Pancreas (tissue), 10 donors: Measurements from ENCODE around the gene APLP2. TPM values are rescaled to one million over a fixed set of nuclear protein-coding genes. Genes with fewer than 3 reads are reported as not detected.

Source experiments
- ATAC-seq, 4 donors: fragments of 200-7000 bp; cut with Tn5 transposase; one replicate each; pipeline versions ENCODE4 v1.8.0 to v1.9.1; 2020; ENCODE audit warnings: mild to moderate bottlenecking in 4 of 4, moderate library complexity in 4 of 4
- DNase-seq, 6 donors: peaks; one replicate each; pipeline ENCODE4 v3.0.0-alpha.2; 2020
- FAIRE-seq: peaks from 2 replicates; lab custom pipeline; 2012; peaks lifted over from hg19 to GRCh38; lab: Jason Lieb, UNC
- H3K27ac ChIP-seq, 4 donors: fragments of 200-600 bp; sonication (generic); 1 replicate in 3 of 4; 2 replicates in 1 of 4; pipeline versions ENCODE4 v1.5.0 to v1.8.0; 2020
- H3K27me3 ChIP-seq, 4 donors: fragments of 200-600 bp; one replicate each; pipeline ENCODE4 v1.8.0; 2021
- H3K36me3 ChIP-seq, 3 donors: fragments of 200-600 bp; sonication (generic) in 1 of 3; one replicate each; pipeline versions ENCODE4 v1.5.0 to v1.8.0; 2020 to 2021
- H3K4me1 ChIP-seq, 3 donors: fragments of 200-600 bp; one replicate each; pipeline ENCODE4 v1.8.0; 2021
- H3K4me3 ChIP-seq, 4 donors: fragments of 200-600 bp; sonication (generic) in 2 of 4; one replicate each; pipeline versions ENCODE4 v1.5.0 to v1.8.0; 2020 to 2021
- H3K9me3 ChIP-seq, 4 donors: fragments of 200-600 bp; one replicate each; pipeline ENCODE4 v1.8.0; 2021
- CTCF ChIP-seq, 4 donors: fragments of 200-600 bp; sonication (generic) in 3 of 4; IDR thresholded peaks; one replicate each; pipeline versions ENCODE4 v1.5.0 to v1.8.0; 2021; ENCODE audit warnings: antibody characterized with exemption in 4 of 4
- WGBS, 2 donors: extraction: QIAGEN DNeasy Blood & Tissue Kit; methylation state at CpG; one replicate each; pipeline ENCODE4 v1.1.7; 2013; 5-methylcytosine and 5-hydroxymethylcytosine counted together
- intact Hi-C, 3 donors: fragments of 100-400 bp; cut with DNase I; formaldehyde crosslinking; loops; one replicate each; pipeline versions ENCODE4 v1.11.1 to v1.14.2; 2022
- polyA plus RNA-seq, 2 donors: library from polyadenylated mRNA; stranded (reverse); fragments of 200-250 nt; gene quantifications; one replicate each; pipeline ENCODE4 v1.2.3, GENCODE V29; 2013
- total RNA-seq, 6 donors: library from RNA; stranded (reverse); fragmentation: NEBNext Ultra II Directional in 4 of 6; extraction: Animal tissue kit (Norgen Biotek cat#: 25700) in 4 of 6; gene quantifications; one replicate each; pipeline versions ENCODE4 v1.2.1 to v1.2.4, GENCODE V29; 2021 to 2023
- donor health status: healthy with polysubstance abuse.
- donor health status: DM: no; HTN: no; CAD: no; lungs with moderate emphysema.
- donor health status: DM: no; HTN: no; CAD: no.
- donor health status: control.
- donor health status: control.
- donor health status: Bipolar disorder and iron deficiency.
- donor health status: DM: yes; HTN: yes; CAD: no.
- donor health status: DM: no; HTN: no; CAD: no.
- donor health status: DM: no; HTN: no; CAD: no.
- donor health status: DM: yes; HTN: yes; CAD: no.

The APLP2 gene
- total and polyA plus RNA-seq, 8 donors, result 45.3 to 171 (median 101) TPM

GRCh38 chr11:130183878-130184610, 114.3 kb downstream of the APLP2 start:
- H3K27ac ChIP-seq, result no peak overlapping the region
- no peak overlapping the region for H3K4me3 ChIP-seq
- FAIRE-seq (no peak), DNase-seq (no peak), ATAC-seq (no peak)
- no peaks in the 10 kb centered on the region for H3K9me3 ChIP-seq
- no peaks in the 10 kb centered on the region for H3K27me3 ChIP-seq
- H3K36me3 ChIP-seq, result no peaks in the 10 kb centered on the region
- TF ChIP-seq CTCF (IDR thresholded peaks at IDR 0.05), result no peak
- 87 to 88% methylated on average over 11 of the region's 11 CpGs for WGBS, 2 donors
- H3K4me1 ChIP-seq, result peaks cover 31 to 33% (median 32%) of the 10 kb centered on the region in 3 donors
- intact Hi-C loops, result no loop called here

GRCh38 chr11:130187096-130187495, 117.4 kb downstream of the APLP2 start:
- FAIRE-seq (no peak), ATAC-seq (no peak), DNase-seq (no peak)
- 92 to 94% methylated on average over 13 of the region's 13 CpGs for WGBS, 2 donors
- no peak overlapping the region for H3K27ac ChIP-seq
- H3K4me1 ChIP-seq, result peaks cover 5 to 6% (median 5%) of the 10 kb centered on the region in 3 donors
- no peaks in the 10 kb centered on the region for H3K9me3 ChIP-seq
- no peak for TF ChIP-seq CTCF (IDR thresholded peaks at IDR 0.05)
- peaks cover 0 to 4% (median 0%) of the 10 kb centered on the region in 3 donors for H3K36me3 ChIP-seq
- intact Hi-C loops, result no loop called here
- H3K27me3 ChIP-seq, result no peaks in the 10 kb centered on the region
- H3K4me3 ChIP-seq, result no peak overlapping the region

GRCh38 chr11:130188047-130188446, 118.4 kb downstream of the APLP2 start:
- intact Hi-C loops, result no loop called here
- Histone ChIP-seq H3K9me3 (no peaks in the 10 kb centered on the region), H3K27me3 (no peaks in the 10 kb centered on the region), H3K27ac (no peak overlapping the region), H3K4me1 (peaks cover 0 to 5% (median 4%) of the 10 kb centered on the region in 3 donors), H3K36me3 (peaks cover 0 to 5% (median 0%) of the 10 kb centered on the region in 3 donors), H3K4me3 (no peak overlapping the region)
- DNase-seq (no peak), ATAC-seq (no peak), FAIRE-seq (no peak)
- WGBS, 2 donors, result 93 to 95% methylated on average over 14 of the region's 14 CpGs
- TF ChIP-seq CTCF (IDR thresholded peaks at IDR 0.05), result no peak

GRCh38 chr11:130188585-130189347, 119.1 kb downstream of the APLP2 start:
- H3K27ac ChIP-seq, result no peak overlapping the region
- WGBS, 2 donors, result 85 to 87% methylated on average over 18 to 19 of the region's 19 CpGs
- DNase-seq, result peak in 1 of 6 donors; percentile 73
- peaks cover 0 to 6% (median 5%) of the 10 kb centered on the region in 3 donors for H3K4me1 ChIP-seq
- ATAC-seq, result no peak
- no peak overlapping the region for H3K4me3 ChIP-seq
- no peak for FAIRE-seq
- no peaks in the 10 kb centered on the region for H3K9me3 ChIP-seq
- peaks cover 0 to 5% (median 3%) of the 10 kb centered on the region in 3 donors for H3K36me3 ChIP-seq
- H3K27me3 ChIP-seq, result no peaks in the 10 kb centered on the region
- TF ChIP-seq CTCF (IDR thresholded peaks at IDR 0.05), result no peak
- intact Hi-C loops, result no loop called here
